Lower leg skin (tissue), 4 donors: ENCODE measurements around the gene RNF144A. TPM values are rescaled to one million over a fixed set of nuclear protein-coding genes. Genes with fewer than 3 reads are reported as not detected.

Experiments used
- DNase-seq, 2 donors: peaks; one replicate each; pipeline ENCODE4 v3.0.0-alpha.2; 2019; ENCODE audit warnings: low spot score in 2 of 2
- H3K4me3 ChIP-seq: fragments of 200-600 bp; sonication (generic); 2 replicates; pipeline ENCODE4 v1.5.1; 2017; ENCODE audit warnings: mild to moderate bottlenecking, low read depth; ENCODE audit not compliant: poor library complexity, severe bottlenecking
- CTCF ChIP-seq, 3 donors: fragments of 450-650 bp; IDR thresholded peaks; one replicate each; pipeline ENCODE4 v1.5.1; 2016; ENCODE audit warnings: antibody characterized with exemption in 3 of 3, mild to moderate bottlenecking in 3 of 3, moderate library complexity in 2 of 3
- POLR2A ChIP-seq, 2 donors: fragments of 450-650 bp; IDR thresholded peaks; one replicate each; pipeline ENCODE4 v1.6.1; 2016 to 2017; ENCODE audit warnings: antibody characterized with exemption in 2 of 2, mild to moderate bottlenecking in 1 of 2, moderate library complexity in 1 of 2
- WGBS, 2 donors: methylation state at CpG; one replicate each; pipeline ENCODE4 v1.1.5; 2018; 5-methylcytosine and 5-hydroxymethylcytosine counted together
- intact Hi-C: fragments of 100-400 bp; cut with DNase I; formaldehyde crosslinking; loops from one replicate; pipeline ENCODE4 v1.15.0; 2023; ENCODE audit warnings: low total_unique reads
- total RNA-seq, 4 donors: library from RNA; depleted of rRNA; stranded (reverse); fragments of >200 nt; gene quantifications; one replicate each; pipeline ENCODE4 v1.1.0, GENCODE V29; 2016

RNF144A gene
- total RNA-seq, 4 donors from 2014 or later = 5.2 to 10.9 (median 7.6) TPM

- H3K4me3 ChIP-seq = no peak overlapping the region
- WGBS, 2 donors = 80 to 81% methylated on average over 8 of the region's 8 CpGs
- no peak for TF ChIP-seq POLR2A (IDR thresholded peaks at IDR 0.05)
- TF ChIP-seq CTCF (IDR thresholded peaks at IDR 0.05) = no peak
- intact Hi-C loops = loop anchor here (10.0 kb wide), 1 partner anchor 105 kb away; no protein-coding TSS in a partner anchor
- no peak for DNase-seq
Observed at GRCh38 chr2:6909431-6910385, 7.5 kb upstream of the RNF144A start.

GRCh38 chr2:6911721-6912120, 5.5 kb upstream of the RNF144A start:
- no peak overlapping the region for H3K4me3 ChIP-seq
- TF ChIP-seq CTCF (IDR thresholded peaks at IDR 0.05) (no peak), POLR2A (IDR thresholded peaks at IDR 0.05) (no peak)
- no peak for DNase-seq
- intact Hi-C loops = loop anchor here (10.0 kb wide), 1 partner anchor 103 kb away; no protein-coding TSS in a partner anchor

- TF ChIP-seq POLR2A (IDR thresholded peaks at IDR 0.05) (no peak), CTCF (IDR thresholded peaks at IDR 0.05) (no peak)
- H3K4me3 ChIP-seq = no peak overlapping the region
- 66% methylated on average over 9 of the region's 9 CpGs for WGBS, 2 donors
- no peak for DNase-seq
- intact Hi-C loops = loop anchor here (10.0 kb wide), 1 partner anchor 101 kb away; no protein-coding TSS in a partner anchor
Observed at GRCh38 chr2:6913415-6914157, 3.6 kb upstream of the RNF144A start.

GRCh38 chr2:6914828-6915227, 2.4 kb upstream of the RNF144A start:
- intact Hi-C loops = loop anchor here (10.0 kb wide), 1 partner anchor 100 kb away; no protein-coding TSS in a partner anchor
- 55 to 61% methylated on average over 3 of the region's 3 CpGs for WGBS, 2 donors
- no peak for DNase-seq
- TF ChIP-seq CTCF (IDR thresholded peaks at IDR 0.05) (no peak), POLR2A (IDR thresholded peaks at IDR 0.05) (no peak)
- H3K4me3 ChIP-seq = no peak overlapping the region

- TF ChIP-seq POLR2A (IDR thresholded peaks at IDR 0.05) (no peak), CTCF (IDR thresholded peaks at IDR 0.05) (no peak)
- DNase-seq = no peak
- 91 to 93% methylated on average over 2 of the region's 2 CpGs for WGBS, 2 donors
- H3K4me3 ChIP-seq = no peak overlapping the region
- intact Hi-C loops = loop anchor here (10.0 kb wide), 1 partner anchor 99 kb away; no protein-coding TSS in a partner anchor
Observed at GRCh38 chr2:6915399-6915798, 1.8 kb upstream of the RNF144A start.
